Measurements from ENCODE around the gene CACNA1C.
"Not testable (repeated sequence)": the region's sequence is repeated elsewhere in the genome, so short reads cannot be mapped to it uniquely, and the experiment has no call there.

CACNA1C gene

DNA sequence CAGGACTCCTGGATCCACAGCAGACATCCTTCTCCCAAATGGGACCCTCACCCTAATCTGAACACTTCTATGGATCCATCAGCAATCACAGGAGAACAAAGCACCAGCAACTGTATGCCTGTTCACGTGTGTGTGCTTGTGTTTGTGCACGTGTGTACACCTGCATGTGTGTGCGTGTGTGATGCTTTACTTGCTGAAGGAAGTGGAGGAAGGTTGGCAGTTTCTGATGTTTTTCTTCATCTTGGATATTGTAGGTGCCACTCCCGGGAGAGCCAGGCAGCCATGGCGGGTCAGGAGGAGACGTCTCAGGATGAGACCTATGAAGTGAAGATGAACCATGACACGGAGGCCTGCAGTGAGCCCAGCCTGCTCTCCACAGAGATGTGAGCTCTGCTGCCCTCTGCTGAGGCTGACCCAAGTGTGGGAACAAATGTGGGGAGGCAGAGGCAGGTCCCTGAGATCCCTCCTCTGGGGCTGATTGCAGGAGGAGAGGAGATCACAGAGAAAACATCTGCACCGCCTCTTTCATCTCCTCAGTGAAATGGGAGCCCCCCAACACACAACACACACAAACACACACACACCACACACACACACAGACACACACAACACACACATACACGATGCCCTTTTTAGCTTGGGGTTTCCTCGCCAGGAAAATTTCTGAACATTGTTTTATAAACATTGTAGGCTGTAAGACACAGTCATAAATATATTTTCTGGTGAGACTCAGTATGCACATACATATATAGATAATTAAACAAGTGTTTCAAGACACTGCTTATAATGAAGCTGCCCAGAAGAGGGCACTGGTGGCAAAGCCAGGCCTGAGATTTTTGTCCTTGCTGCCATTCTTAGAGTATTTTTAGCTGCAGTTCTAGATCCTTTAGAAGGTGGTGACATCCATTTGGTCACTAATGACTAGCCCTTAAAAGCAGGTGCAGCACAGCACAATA lies 629.8 kb downstream of the CACNA1C start:
- no peaks in the 10 kb centered on the region for H3K9me3 Mint-ChIP-seq (ENCODE audit: low read depth)
- H3K27me3 Mint-ChIP-seq = no peaks in the 10 kb centered on the region
- peak overlapping the region; percentile 61 for H3K27ac Mint-ChIP-seq
- no peaks in the 10 kb centered on the region for H3K36me3 Mint-ChIP-seq
- no peak overlapping the region for H3K4me3 Mint-ChIP-seq
- peaks cover 2% of the 10 kb centered on the region for H3K4me1 Mint-ChIP-seq (ENCODE audit: low read depth)

- Mint-ChIP-seq H3K4me3 (no peak overlapping the region), H3K9me3 (ENCODE audit: low read depth) (no peaks in the 10 kb centered on the region), H3K4me1 (ENCODE audit: low read depth) (peaks cover 5% of the 10 kb centered on the region), H3K27me3 (no peaks in the 10 kb centered on the region), H3K27ac (peak overlapping the region; percentile 61), H3K36me3 (no peaks in the 10 kb centered on the region)
These were observed 630.7 kb downstream of the CACNA1C start for GRCh38 chr12:2683283-2684025.

DNA sequence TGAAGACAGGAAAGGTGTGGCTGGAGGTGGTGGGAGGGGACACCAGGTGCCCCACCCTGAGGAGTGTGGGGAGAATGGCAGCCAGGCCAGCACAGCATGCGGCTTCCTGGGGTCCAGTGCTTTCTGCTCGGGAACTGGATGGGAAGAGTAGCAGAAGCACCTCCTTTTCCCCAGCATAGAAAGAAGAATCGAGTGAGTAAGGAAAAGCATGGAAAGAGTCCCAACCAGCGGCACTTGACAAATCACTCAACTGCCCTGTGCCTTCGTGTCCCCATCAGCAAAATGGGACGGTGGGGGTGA lies 631.2 kb downstream of the CACNA1C start:
- not testable (repeated sequence) for H3K36me3 Mint-ChIP-seq; H3K27ac Mint-ChIP-seq; H3K4me1 Mint-ChIP-seq (ENCODE audit: low read depth); H3K4me3 Mint-ChIP-seq; H3K9me3 Mint-ChIP-seq (ENCODE audit: low read depth); H3K27me3 Mint-ChIP-seq

DNA sequence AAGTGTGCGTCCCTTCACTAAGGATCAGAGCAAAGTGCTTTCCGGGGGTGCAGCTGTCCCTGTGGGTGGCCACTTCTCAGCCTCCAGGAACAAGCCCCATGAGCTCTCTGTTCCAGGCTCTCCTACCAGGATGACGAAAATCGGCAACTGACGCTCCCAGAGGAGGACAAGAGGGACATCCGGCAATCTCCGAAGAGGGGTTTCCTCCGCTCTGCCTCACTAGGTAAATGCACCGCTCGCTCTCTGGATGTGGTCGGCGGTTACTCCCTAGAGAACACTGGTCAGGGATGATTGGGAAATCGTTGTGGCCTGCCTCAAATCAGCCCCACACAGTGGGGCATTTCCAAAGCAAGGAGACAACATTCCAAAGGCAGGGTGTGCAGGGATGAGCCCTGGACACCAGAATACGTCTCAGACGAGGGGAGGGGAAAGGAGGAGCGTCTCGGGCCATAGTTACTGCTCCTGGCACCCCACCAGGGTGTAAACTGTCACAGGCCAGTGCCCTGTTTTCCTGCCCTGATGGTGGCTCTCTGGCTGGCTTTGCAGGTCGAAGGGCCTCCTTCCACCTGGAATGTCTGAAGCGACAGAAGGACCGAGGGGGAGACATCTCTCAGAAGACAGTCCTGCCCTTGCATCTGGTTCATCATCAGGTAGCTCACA lies 633.0 kb downstream of the CACNA1C start:
- not testable (repeated sequence) for H3K27me3 Mint-ChIP-seq; H3K27ac Mint-ChIP-seq; H3K36me3 Mint-ChIP-seq; H3K9me3 Mint-ChIP-seq (ENCODE audit: low read depth); H3K4me3 Mint-ChIP-seq
- H3K4me1 Mint-ChIP-seq (ENCODE audit: low read depth) = peaks cover 23% of the 10 kb centered on the region

GRCh38 chr12:2686280-2686646 lies 633.5 kb downstream of the CACNA1C start:
- no peak overlapping the region for H3K4me3 Mint-ChIP-seq
- no peaks in the 10 kb centered on the region for H3K27me3 Mint-ChIP-seq
- no peaks in the 10 kb centered on the region for H3K9me3 Mint-ChIP-seq (ENCODE audit: low read depth)
- H3K36me3 Mint-ChIP-seq = no peaks in the 10 kb centered on the region
- no peak overlapping the region for H3K27ac Mint-ChIP-seq
- peaks cover 24% of the 10 kb centered on the region for H3K4me1 Mint-ChIP-seq (ENCODE audit: low read depth)

- Mint-ChIP-seq H3K9me3 (ENCODE audit: low read depth) (no peaks in the 10 kb centered on the region), H3K4me3 (no peak overlapping the region), H3K36me3 (no peaks in the 10 kb centered on the region), H3K27ac (no peak overlapping the region), H3K4me1 (ENCODE audit: low read depth) (peaks cover 28% of the 10 kb centered on the region), H3K27me3 (no peaks in the 10 kb centered on the region)
These were observed 634.3 kb downstream of the CACNA1C start for GRCh38 chr12:2687058-2687457.

GRCh38 chr12:2687726-2688125 lies 634.9 kb downstream of the CACNA1C start:
- Mint-ChIP-seq H3K27ac (no peak overlapping the region), H3K27me3 (no peaks in the 10 kb centered on the region), H3K36me3 (no peaks in the 10 kb centered on the region), H3K4me3 (no peak overlapping the region), H3K9me3 (ENCODE audit: low read depth) (no peaks in the 10 kb centered on the region), H3K4me1 (ENCODE audit: low read depth) (peaks cover 34% of the 10 kb centered on the region)

DNA sequence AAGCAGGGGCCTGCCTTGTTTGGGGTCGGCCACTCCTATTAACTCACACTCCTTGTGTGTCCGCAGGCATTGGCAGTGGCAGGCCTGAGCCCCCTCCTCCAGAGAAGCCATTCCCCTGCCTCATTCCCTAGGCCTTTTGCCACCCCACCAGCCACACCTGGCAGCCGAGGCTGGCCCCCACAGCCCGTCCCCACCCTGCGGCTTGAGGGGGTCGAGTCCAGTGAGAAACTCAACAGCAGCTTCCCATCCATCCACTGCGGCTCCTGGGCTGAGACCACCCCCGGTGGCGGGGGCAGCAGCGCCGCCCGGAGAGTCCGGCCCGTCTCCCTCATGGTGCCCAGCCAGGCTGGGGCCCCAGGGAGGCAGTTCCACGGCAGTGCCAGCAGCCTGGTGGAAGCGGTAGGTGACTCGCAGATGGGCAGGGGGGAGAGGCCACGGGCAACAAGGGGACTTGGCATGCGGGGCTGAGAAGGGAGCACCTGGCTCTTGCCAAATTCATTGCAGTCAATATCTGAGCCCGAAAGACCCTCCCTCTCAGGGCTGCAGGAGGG lies 635.7 kb downstream of the CACNA1C start:
- peaks cover 40% of the 10 kb centered on the region for H3K4me1 Mint-ChIP-seq (ENCODE audit: low read depth)
- no peaks in the 10 kb centered on the region for H3K9me3 Mint-ChIP-seq (ENCODE audit: low read depth)
- no peak overlapping the region for H3K27ac Mint-ChIP-seq
- H3K4me3 Mint-ChIP-seq = no peak overlapping the region
- H3K36me3 Mint-ChIP-seq = no peaks in the 10 kb centered on the region
- no peaks in the 10 kb centered on the region for H3K27me3 Mint-ChIP-seq

DNA sequence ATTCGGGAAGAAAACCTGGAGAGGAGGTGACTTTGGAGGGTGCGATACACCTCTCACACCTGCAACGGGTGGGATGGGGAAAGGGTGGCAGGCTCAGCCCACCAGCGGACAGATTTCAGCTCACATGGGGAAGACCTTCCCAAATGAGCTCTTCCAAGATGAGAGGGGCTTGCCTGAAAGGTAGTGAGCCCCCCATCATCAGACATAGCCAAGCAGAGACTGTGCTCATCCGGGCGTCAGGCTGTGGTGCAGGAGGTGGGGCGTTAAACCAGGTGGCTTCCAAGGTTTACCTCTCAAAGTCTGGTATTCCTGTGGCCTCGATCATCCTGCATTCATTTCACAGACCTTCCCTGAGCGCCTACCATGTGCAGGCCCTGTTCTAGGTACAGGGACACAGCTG lies 636.6 kb downstream of the CACNA1C start:
- Mint-ChIP-seq H3K27ac (peak overlapping the region; percentile 58), H3K4me1 (ENCODE audit: low read depth) (peaks cover 44% of the 10 kb centered on the region), H3K36me3 (no peaks in the 10 kb centered on the region), H3K9me3 (ENCODE audit: low read depth) (no peaks in the 10 kb centered on the region), H3K4me3 (peak overlapping the region; percentile 83), H3K27me3 (no peaks in the 10 kb centered on the region)

DNA sequence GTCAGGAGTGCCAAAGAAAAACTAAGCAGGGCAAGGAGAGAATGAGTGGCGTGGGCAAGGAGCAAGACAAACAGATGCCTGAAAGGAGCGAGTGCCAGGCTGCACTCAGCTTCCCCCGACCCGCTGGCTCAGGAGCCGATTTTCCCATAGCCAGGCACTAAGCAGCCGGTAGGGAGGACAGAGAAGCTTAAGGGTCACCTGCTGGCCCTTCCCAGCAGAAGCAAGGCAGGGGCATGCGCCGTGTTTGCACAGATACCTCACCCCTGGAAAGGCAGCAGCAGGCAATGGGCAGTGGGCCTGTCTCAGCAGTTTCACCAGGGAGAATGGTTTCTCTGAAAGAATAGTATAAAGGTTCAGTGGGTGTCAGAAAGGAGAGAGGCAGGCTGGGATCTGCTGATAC lies 637.1 kb downstream of the CACNA1C start:
- peaks cover 44% of the 10 kb centered on the region for H3K4me1 Mint-ChIP-seq (ENCODE audit: low read depth)
- no peaks in the 10 kb centered on the region for H3K27me3 Mint-ChIP-seq
- H3K27ac Mint-ChIP-seq = no peak overlapping the region

GRCh38 chr12:2690348-2691005 lies 637.7 kb downstream of the CACNA1C start:
- Mint-ChIP-seq H3K4me3 (peak overlapping the region; percentile 83), H3K36me3 (no peaks in the 10 kb centered on the region), H3K4me1 (ENCODE audit: low read depth) (peaks cover 44% of the 10 kb centered on the region), H3K27ac (peak overlapping the region; percentile 86), H3K9me3 (ENCODE audit: low read depth) (no peaks in the 10 kb centered on the region), H3K27me3 (no peaks in the 10 kb centered on the region)

More for the DNA sequence above, 637.1 kb downstream of the CACNA1C start:
- Mint-ChIP-seq H3K36me3 (no peaks in the 10 kb centered on the region), H3K9me3 (ENCODE audit: low read depth) (no peaks in the 10 kb centered on the region), H3K4me3 (peak overlapping the region; percentile 83)

GRCh38 chr12:2691006-2691344 lies 638.2 kb downstream of the CACNA1C start:
- peak overlapping the region; percentile 83 for H3K4me3 Mint-ChIP-seq
- peaks cover 2% of the 10 kb centered on the region for H3K27me3 Mint-ChIP-seq

DNA sequence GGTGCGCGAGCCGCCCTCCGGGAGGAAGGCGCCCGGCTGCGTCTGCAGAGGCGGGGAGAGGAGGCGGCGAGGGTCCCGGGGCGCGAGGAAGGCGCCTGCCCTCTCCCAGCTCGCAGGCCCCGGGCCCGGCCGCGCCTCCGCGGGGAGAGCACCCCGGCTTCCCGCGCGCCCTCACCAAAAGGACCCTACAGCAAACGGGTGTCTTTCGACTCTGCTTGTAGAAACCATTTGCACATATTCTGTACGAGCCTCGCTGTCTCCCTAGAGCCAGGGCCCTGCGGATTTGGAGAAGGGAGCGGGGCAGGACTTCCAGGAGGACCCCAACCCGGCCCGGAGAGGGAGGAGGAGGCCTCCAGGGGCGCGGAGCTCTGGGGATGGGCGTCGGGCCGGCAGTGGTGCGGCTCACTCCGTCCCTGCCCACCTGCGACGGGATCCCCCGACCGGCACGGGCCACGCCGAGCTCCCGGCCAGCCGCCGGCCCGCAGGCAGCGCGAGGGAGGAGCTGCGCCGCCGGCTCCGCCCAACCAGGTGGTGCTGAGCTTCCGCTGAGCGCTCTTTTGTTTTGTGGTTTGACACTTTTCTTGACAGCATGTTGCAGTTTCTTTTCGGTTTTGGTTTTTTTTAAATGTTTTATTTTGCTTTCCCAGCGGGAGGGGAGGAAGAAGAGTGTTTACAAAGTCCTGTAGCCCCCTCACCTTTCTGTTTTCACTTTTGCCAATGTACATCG lies 638.7 kb downstream of the CACNA1C start:
- Mint-ChIP-seq H3K27ac (peak overlapping the region; percentile 87), H3K27me3 (peaks cover 2% of the 10 kb centered on the region), H3K4me3 (peak overlapping the region; percentile 96), H3K9me3 (ENCODE audit: low read depth) (no peaks in the 10 kb centered on the region), H3K4me1 (ENCODE audit: low read depth) (peaks cover 44% of the 10 kb centered on the region), H3K36me3 (no peaks in the 10 kb centered on the region)

More at GRCh38 chr12:2691006-2691344, 638.2 kb downstream of the CACNA1C start:
- no peaks in the 10 kb centered on the region for H3K9me3 Mint-ChIP-seq (ENCODE audit: low read depth)
- peak overlapping the region; percentile 86 for H3K27ac Mint-ChIP-seq
- H3K4me1 Mint-ChIP-seq (ENCODE audit: low read depth) = peaks cover 44% of the 10 kb centered on the region
- H3K36me3 Mint-ChIP-seq = no peaks in the 10 kb centered on the region

DNA sequence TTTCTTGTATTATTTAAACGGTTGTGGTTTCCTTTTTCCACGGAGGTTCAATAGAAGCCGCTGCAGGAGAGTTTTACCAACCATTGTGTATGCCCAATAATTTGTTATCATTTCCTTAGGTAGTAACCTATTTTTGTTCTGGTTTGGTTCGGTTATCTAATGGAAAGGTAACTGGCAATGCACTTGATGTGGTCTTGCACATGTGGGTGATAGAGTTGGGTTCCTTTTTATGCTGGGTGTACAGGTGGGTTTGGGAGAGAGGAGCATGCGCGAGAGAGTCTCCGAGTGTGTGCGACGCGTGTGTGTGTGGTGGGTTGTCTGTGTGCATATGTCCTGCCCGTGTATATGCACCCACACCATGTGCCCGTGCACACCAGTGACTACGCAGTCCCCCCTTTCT lies 639.3 kb downstream of the CACNA1C start:
- peak overlapping the region; percentile 96 for H3K4me3 Mint-ChIP-seq
- peaks cover 2% of the 10 kb centered on the region for H3K27me3 Mint-ChIP-seq
- H3K27ac Mint-ChIP-seq = peak overlapping the region; percentile 87
- no peaks in the 10 kb centered on the region for H3K9me3 Mint-ChIP-seq (ENCODE audit: low read depth)
- H3K4me1 Mint-ChIP-seq (ENCODE audit: low read depth) = peaks cover 44% of the 10 kb centered on the region
- no peaks in the 10 kb centered on the region for H3K36me3 Mint-ChIP-seq

All from activated naive CD8-positive, alpha-beta T cell (primary cell).